ENCODE measurements around the gene GPR176. TPM values are rescaled to one million over a fixed set of nuclear protein-coding genes. Genes with fewer than 3 reads are reported as not detected.
A peak's percentile ranks its signal among the peaks of the same experiment; 100 is the strongest.

Gene GPR176
- 1.7 TPM for total RNA-seq

GRCh38 chr15:39919748-39920509, at the start of gene GPR176:
GPR176 (minus strand) TSS chr15:39920266; CDS start chr15:39920026, 240 bp downstream.
- peak; percentile 47 for DNase-seq (ENCODE audit: low spot score)

GRCh38 chr15:39969002-39969394, 48.9 kb upstream of the GPR176 start:
- DNase-seq (ENCODE audit: low spot score), result no peak

- DNase-seq (ENCODE audit: low spot score), result no peak
Measured at GRCh38 chr15:39968273-39969001, 48.4 kb upstream of the GPR176 start.

GRCh38 chr15:39966521-39966920, 46.5 kb upstream of the GPR176 start:
- no peak for DNase-seq (ENCODE audit: low spot score)

GRCh38 chr15:39963786-39964185, 43.7 kb upstream of the GPR176 start:
- no peak for DNase-seq (ENCODE audit: low spot score)

GRCh38 chr15:39961051-39961450, 41.0 kb upstream of the GPR176 start:
- no peak for DNase-seq (ENCODE audit: low spot score)

- no peak for DNase-seq (ENCODE audit: low spot score)
Measured at GRCh38 chr15:39960411-39960810, 40.3 kb upstream of the GPR176 start.

GRCh38 chr15:39959411-39959810, 39.3 kb upstream of the GPR176 start:
- DNase-seq (ENCODE audit: low spot score), result no peak

GRCh38 chr15:39957481-39957880, 37.4 kb upstream of the GPR176 start:
- no peak for DNase-seq (ENCODE audit: low spot score)

- no peak for DNase-seq (ENCODE audit: low spot score)
Measured at GRCh38 chr15:39953521-39953920, 33.5 kb upstream of the GPR176 start.

GRCh38 chr15:39951561-39951960, 31.5 kb upstream of the GPR176 start:
- no peak for DNase-seq (ENCODE audit: low spot score)

GRCh38 chr15:39948817-39949216, 28.8 kb upstream of the GPR176 start:
- no peak for DNase-seq (ENCODE audit: low spot score)

GRCh38 chr15:39947401-39948197, 27.5 kb upstream of the GPR176 start:
- DNase-seq (ENCODE audit: low spot score), result no peak

- DNase-seq (ENCODE audit: low spot score), result no peak
Measured at GRCh38 chr15:39946862-39947261, 26.8 kb upstream of the GPR176 start.

- DNase-seq (ENCODE audit: low spot score), result no peak
Measured at GRCh38 chr15:39944726-39945125, 24.7 kb upstream of the GPR176 start.

- no peak for DNase-seq (ENCODE audit: low spot score)
Measured at GRCh38 chr15:39942753-39943150, 22.7 kb upstream of the GPR176 start.

- no peak for DNase-seq (ENCODE audit: low spot score)
Measured at GRCh38 chr15:39942101-39942752, 22.2 kb upstream of the GPR176 start.

GRCh38 chr15:39939487-39940452, 19.7 kb upstream of the GPR176 start:
- DNase-seq (ENCODE audit: low spot score), result no peak

GRCh38 chr15:39937696-39938095, 17.6 kb upstream of the GPR176 start:
- no peak for DNase-seq (ENCODE audit: low spot score)

- DNase-seq (ENCODE audit: low spot score), result no peak
Measured at GRCh38 chr15:39936681-39937080, 16.6 kb upstream of the GPR176 start.

- DNase-seq (ENCODE audit: low spot score), result no peak
Measured at GRCh38 chr15:39936187-39936586, 16.1 kb upstream of the GPR176 start.

Measured in ureter (tissue), 1 donor.